ENCODE results near the gene MAP3K7CL. TPM values are rescaled to one million over a fixed set of nuclear protein-coding genes. Genes with fewer than 3 reads are reported as not detected.

The MAP3K7CL gene
- polyA plus RNA-seq, 2 donors = 2.1 to 4.0 TPM

DNA sequence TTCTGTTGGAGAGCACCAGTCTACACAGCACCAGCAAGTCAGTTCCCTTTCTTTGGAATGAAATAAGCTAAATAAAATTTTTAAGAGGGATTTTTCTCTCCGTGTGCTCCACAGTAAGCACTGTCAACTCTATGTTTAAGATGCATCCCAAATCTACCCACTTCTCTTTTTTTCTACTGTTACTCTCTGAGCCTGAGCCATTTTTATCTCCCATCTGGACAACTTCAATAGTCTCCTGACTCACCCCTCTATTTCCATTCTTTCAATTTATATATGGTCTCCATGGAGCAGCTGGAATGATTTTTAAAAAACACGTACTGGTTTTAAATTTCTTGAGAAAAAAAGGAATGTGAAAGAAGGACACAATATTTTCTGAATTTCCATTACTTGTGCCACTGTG is 32.3 kb upstream of the MAP3K7CL start:
- no peaks in the 10 kb centered on the region for H3K9me3 ChIP-seq (ENCODE audit: control insufficient read depth in 2 of 2, insufficient read depth in 1 of 2, low read depth in 1 of 2, low read length in 1 of 2)
- no peaks in the 10 kb centered on the region for H3K27me3 ChIP-seq (ENCODE audit: control insufficient read depth in 1 of 2, insufficient read depth in 2 of 2, low read length in 2 of 2)
- no peak overlapping the region for H3K4me3 ChIP-seq (ENCODE audit: low read depth in 1 of 2, low read length in 2 of 2)
- no peaks in the 10 kb centered on the region for H3K4me1 ChIP-seq (ENCODE audit: control insufficient read depth in 2 of 2, insufficient read depth in 2 of 2, low read length in 1 of 2)
- H3K27ac ChIP-seq (ENCODE audit: low read depth in 2 of 2, low read length in 1 of 2) = no peak overlapping the region
- WGBS, 2 donors = 80 to 88% methylated on average over 2 of the region's 2 CpGs
- H3K36me3 ChIP-seq (ENCODE audit: control insufficient read depth in 2 of 2, insufficient read depth in 2 of 2, low read length in 1 of 2) = peaks cover 0 to 2% of the 10 kb centered on the region in 2 donors

DNA sequence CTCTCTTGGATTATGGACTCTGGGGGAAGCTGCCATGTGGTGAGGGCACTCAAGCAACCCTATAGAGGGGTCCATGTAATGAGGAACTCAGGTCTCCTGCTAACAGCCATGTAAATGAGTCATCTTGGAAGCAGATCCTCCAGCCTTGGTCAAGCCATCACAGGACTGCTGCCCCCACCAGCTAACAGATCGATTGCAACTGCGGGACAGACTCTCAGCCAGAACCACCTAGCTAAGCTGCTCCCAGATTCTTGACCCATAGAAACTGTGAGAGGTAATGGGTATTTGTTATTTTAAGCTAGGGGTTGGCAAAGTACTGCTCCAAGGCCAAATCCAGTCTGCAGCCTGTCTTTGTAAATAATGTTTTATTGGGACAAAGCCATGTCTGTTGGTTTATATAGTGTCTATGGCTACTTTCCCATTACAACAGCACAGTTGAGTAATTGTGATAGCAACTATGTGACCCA is 27.6 kb upstream of the MAP3K7CL start:
- no peaks in the 10 kb centered on the region for H3K27me3 ChIP-seq (ENCODE audit: control insufficient read depth in 1 of 2, insufficient read depth in 2 of 2, low read length in 2 of 2)
- WGBS, 2 donors = 84 to 95% methylated on average over 2 of the region's 2 CpGs
- H3K36me3 ChIP-seq (ENCODE audit: control insufficient read depth in 2 of 2, insufficient read depth in 2 of 2, low read length in 1 of 2) = no peaks in the 10 kb centered on the region
- H3K4me1 ChIP-seq (ENCODE audit: control insufficient read depth in 2 of 2, insufficient read depth in 2 of 2, low read length in 1 of 2) = no peaks in the 10 kb centered on the region
- H3K27ac ChIP-seq (ENCODE audit: low read depth in 2 of 2, low read length in 1 of 2) = no peak overlapping the region
- no peak overlapping the region for H3K4me3 ChIP-seq (ENCODE audit: low read depth in 1 of 2, low read length in 2 of 2)
- H3K9me3 ChIP-seq (ENCODE audit: control insufficient read depth in 2 of 2, insufficient read depth in 1 of 2, low read depth in 1 of 2, low read length in 1 of 2) = no peaks in the 10 kb centered on the region

- 73 to 76% methylated on average over 7 of the region's 7 CpGs for WGBS, 2 donors
- Histone ChIP-seq H3K27me3 (ENCODE audit: control insufficient read depth in 1 of 2, insufficient read depth in 2 of 2, low read length in 2 of 2) (no peaks in the 10 kb centered on the region), H3K9me3 (ENCODE audit: control insufficient read depth in 2 of 2, insufficient read depth in 1 of 2, low read depth in 1 of 2, low read length in 1 of 2) (no peaks in the 10 kb centered on the region), H3K27ac (ENCODE audit: low read depth in 2 of 2, low read length in 1 of 2) (no peak overlapping the region), H3K4me3 (ENCODE audit: low read depth in 1 of 2, low read length in 2 of 2) (no peak overlapping the region), H3K4me1 (ENCODE audit: control insufficient read depth in 2 of 2, insufficient read depth in 2 of 2, low read length in 1 of 2) (no peaks in the 10 kb centered on the region), H3K36me3 (ENCODE audit: control insufficient read depth in 2 of 2, insufficient read depth in 2 of 2, low read length in 1 of 2) (no peaks in the 10 kb centered on the region)
Measured at GRCh38 chr21:29104239-29104708, 26.2 kb upstream of the MAP3K7CL start.

DNA sequence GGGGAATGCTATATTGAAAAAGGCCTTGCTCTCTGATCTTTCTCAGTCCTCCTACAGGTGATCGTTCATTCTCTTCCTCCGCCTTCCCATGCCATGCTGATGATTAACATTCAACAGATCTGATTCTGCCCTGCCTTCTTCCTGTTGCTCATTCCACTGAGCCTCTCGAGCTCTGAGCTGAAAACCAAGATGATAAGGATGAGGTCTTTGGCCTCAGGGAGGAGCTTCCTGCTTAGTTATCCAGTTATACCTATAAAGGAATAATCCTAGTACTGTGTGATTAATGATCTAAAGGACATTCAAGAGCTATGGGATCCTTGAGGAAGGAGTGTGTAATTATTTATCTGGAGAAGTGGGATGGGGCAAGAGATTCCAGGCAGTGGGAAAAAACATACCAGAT is 25.2 kb upstream of the MAP3K7CL start:
- WGBS, 2 donors = 76 to 84% methylated on average over 3 of the region's 3 CpGs
- Histone ChIP-seq H3K27me3 (ENCODE audit: control insufficient read depth in 1 of 2, insufficient read depth in 2 of 2, low read length in 2 of 2) (no peaks in the 10 kb centered on the region), H3K36me3 (ENCODE audit: control insufficient read depth in 2 of 2, insufficient read depth in 2 of 2, low read length in 1 of 2) (no peaks in the 10 kb centered on the region), H3K4me3 (ENCODE audit: low read depth in 1 of 2, low read length in 2 of 2) (no peak overlapping the region), H3K9me3 (ENCODE audit: control insufficient read depth in 2 of 2, insufficient read depth in 1 of 2, low read depth in 1 of 2, low read length in 1 of 2) (no peaks in the 10 kb centered on the region), H3K27ac (ENCODE audit: low read depth in 2 of 2, low read length in 1 of 2) (no peak overlapping the region), H3K4me1 (ENCODE audit: control insufficient read depth in 2 of 2, insufficient read depth in 2 of 2, low read length in 1 of 2) (no peaks in the 10 kb centered on the region)

GRCh38 chr21:29114765-29115500 is 15.5 kb upstream of the MAP3K7CL start:
- no peaks in the 10 kb centered on the region for H3K27me3 ChIP-seq (ENCODE audit: control insufficient read depth in 1 of 2, insufficient read depth in 2 of 2, low read length in 2 of 2)
- H3K36me3 ChIP-seq (ENCODE audit: control insufficient read depth in 2 of 2, insufficient read depth in 2 of 2, low read length in 1 of 2) = no peaks in the 10 kb centered on the region
- 70 to 77% methylated on average over 5 of the region's 5 CpGs for WGBS, 2 donors
- no peak overlapping the region for H3K27ac ChIP-seq (ENCODE audit: low read depth in 2 of 2, low read length in 1 of 2)
- no peaks in the 10 kb centered on the region for H3K4me1 ChIP-seq (ENCODE audit: control insufficient read depth in 2 of 2, insufficient read depth in 2 of 2, low read length in 1 of 2)
- H3K4me3 ChIP-seq (ENCODE audit: low read depth in 1 of 2, low read length in 2 of 2) = no peak overlapping the region
- no peaks in the 10 kb centered on the region for H3K9me3 ChIP-seq (ENCODE audit: control insufficient read depth in 2 of 2, insufficient read depth in 1 of 2, low read depth in 1 of 2, low read length in 1 of 2)

DNA sequence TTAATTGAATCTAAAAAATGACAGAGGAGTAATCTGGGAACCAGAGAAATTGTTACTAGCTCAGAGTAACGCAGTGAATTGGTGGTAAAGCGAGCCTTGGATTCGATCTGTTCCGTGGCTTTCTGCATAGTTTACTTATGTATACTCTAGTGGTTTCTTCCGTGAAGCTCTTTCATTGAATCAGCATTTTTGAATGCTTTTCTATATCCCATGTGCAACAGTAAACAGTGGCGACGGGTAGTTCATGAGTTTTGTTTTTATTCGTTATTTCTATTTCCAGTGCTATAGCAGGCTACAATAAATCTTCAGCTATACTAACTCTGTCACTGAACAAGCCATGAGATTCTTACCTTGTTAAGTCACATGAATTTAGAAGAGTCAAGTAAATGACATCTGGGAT is 14.5 kb upstream of the MAP3K7CL start:
- H3K4me1 ChIP-seq (ENCODE audit: control insufficient read depth in 2 of 2, insufficient read depth in 2 of 2, low read length in 1 of 2) = no peaks in the 10 kb centered on the region
- no peak overlapping the region for H3K27ac ChIP-seq (ENCODE audit: low read depth in 2 of 2, low read length in 1 of 2)
- H3K27me3 ChIP-seq (ENCODE audit: control insufficient read depth in 1 of 2, insufficient read depth in 2 of 2, low read length in 2 of 2) = no peaks in the 10 kb centered on the region
- 86 to 90% methylated on average over 8 of the region's 8 CpGs for WGBS, 2 donors
- no peaks in the 10 kb centered on the region for H3K9me3 ChIP-seq (ENCODE audit: control insufficient read depth in 2 of 2, insufficient read depth in 1 of 2, low read depth in 1 of 2, low read length in 1 of 2)
- H3K4me3 ChIP-seq (ENCODE audit: low read depth in 1 of 2, low read length in 2 of 2) = no peak overlapping the region
- no peaks in the 10 kb centered on the region for H3K36me3 ChIP-seq (ENCODE audit: control insufficient read depth in 2 of 2, insufficient read depth in 2 of 2, low read length in 1 of 2)

- Histone ChIP-seq H3K27ac (ENCODE audit: low read depth in 2 of 2, low read length in 1 of 2) (no peak overlapping the region), H3K27me3 (ENCODE audit: control insufficient read depth in 1 of 2, insufficient read depth in 2 of 2, low read length in 2 of 2) (no peaks in the 10 kb centered on the region)
- WGBS, 2 donors = 85 to 86% methylated on average over 3 of the region's 3 CpGs
Measured at GRCh38 chr21:29117372-29117955, 13.0 kb upstream of the MAP3K7CL start.

DNA sequence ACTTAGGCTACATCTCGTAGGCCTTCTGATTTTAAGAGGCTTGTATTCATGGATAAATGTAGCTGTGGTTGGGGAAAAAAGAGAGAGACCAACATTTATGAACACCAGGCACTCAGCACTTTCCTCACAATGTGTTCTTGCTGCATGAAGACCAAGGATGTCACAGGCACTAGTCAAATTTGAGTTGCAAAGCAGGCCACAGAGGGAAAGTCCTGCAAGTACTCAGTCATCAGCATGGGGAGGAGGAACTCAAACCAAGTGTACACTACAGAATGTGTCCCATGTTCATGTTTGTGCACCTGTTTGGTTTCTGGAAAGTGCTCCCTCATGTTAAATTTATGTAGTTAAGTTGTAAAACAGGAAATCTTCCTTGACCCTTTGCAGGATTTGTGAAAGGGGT is 8.7 kb upstream of the MAP3K7CL start:
- no peak overlapping the region for H3K27ac ChIP-seq (ENCODE audit: low read depth in 2 of 2, low read length in 1 of 2)
- H3K9me3 ChIP-seq (ENCODE audit: control insufficient read depth in 2 of 2, insufficient read depth in 1 of 2, low read depth in 1 of 2, low read length in 1 of 2) = no peaks in the 10 kb centered on the region
- H3K36me3 ChIP-seq (ENCODE audit: control insufficient read depth in 2 of 2, insufficient read depth in 2 of 2, low read length in 1 of 2) = no peaks in the 10 kb centered on the region
- no peak overlapping the region for H3K4me3 ChIP-seq (ENCODE audit: low read depth in 1 of 2, low read length in 2 of 2)
- WGBS, 2 donors = 89 to 98% methylated on average over 1 of the region's 1 CpG
- H3K4me1 ChIP-seq (ENCODE audit: control insufficient read depth in 2 of 2, insufficient read depth in 2 of 2, low read length in 1 of 2) = no peaks in the 10 kb centered on the region
- no peaks in the 10 kb centered on the region for H3K27me3 ChIP-seq (ENCODE audit: control insufficient read depth in 1 of 2, insufficient read depth in 2 of 2, low read length in 2 of 2)

More at GRCh38 chr21:29117372-29117955, 13.0 kb upstream of the MAP3K7CL start:
- Histone ChIP-seq H3K36me3 (ENCODE audit: control insufficient read depth in 2 of 2, insufficient read depth in 2 of 2, low read length in 1 of 2) (no peaks in the 10 kb centered on the region), H3K4me3 (ENCODE audit: low read depth in 1 of 2, low read length in 2 of 2) (no peak overlapping the region), H3K9me3 (ENCODE audit: control insufficient read depth in 2 of 2, insufficient read depth in 1 of 2, low read depth in 1 of 2, low read length in 1 of 2) (no peaks in the 10 kb centered on the region), H3K4me1 (ENCODE audit: control insufficient read depth in 2 of 2, insufficient read depth in 2 of 2, low read length in 1 of 2) (no peaks in the 10 kb centered on the region)

DNA sequence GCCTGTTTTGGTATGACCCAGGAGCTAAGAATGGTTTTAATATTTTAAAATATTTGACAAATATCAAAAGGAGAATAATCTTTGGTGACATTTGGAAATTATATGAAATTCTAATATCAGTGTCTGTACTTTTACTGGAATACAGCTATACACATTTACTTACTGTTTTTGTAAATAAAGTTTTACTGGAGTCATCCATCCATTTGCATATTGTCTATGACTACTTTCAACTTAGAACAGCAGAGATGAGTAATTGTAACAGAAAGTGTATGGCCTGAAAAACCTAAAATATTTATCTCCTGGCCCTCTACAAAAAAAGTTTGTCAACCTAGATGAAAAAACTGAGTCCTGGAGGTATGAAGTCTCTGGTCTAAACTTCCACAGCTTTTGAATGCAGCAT is 5.8 kb upstream of the MAP3K7CL start:
- Histone ChIP-seq H3K36me3 (ENCODE audit: control insufficient read depth in 2 of 2, insufficient read depth in 2 of 2, low read length in 1 of 2) (no peaks in the 10 kb centered on the region), H3K27me3 (ENCODE audit: control insufficient read depth in 1 of 2, insufficient read depth in 2 of 2, low read length in 2 of 2) (no peaks in the 10 kb centered on the region), H3K27ac (ENCODE audit: low read depth in 2 of 2, low read length in 1 of 2) (no peak overlapping the region), H3K4me3 (ENCODE audit: low read depth in 1 of 2, low read length in 2 of 2) (no peak overlapping the region), H3K9me3 (ENCODE audit: control insufficient read depth in 2 of 2, insufficient read depth in 1 of 2, low read depth in 1 of 2, low read length in 1 of 2) (no peaks in the 10 kb centered on the region), H3K4me1 (ENCODE audit: control insufficient read depth in 2 of 2, insufficient read depth in 2 of 2, low read length in 1 of 2) (no peaks in the 10 kb centered on the region)

DNA sequence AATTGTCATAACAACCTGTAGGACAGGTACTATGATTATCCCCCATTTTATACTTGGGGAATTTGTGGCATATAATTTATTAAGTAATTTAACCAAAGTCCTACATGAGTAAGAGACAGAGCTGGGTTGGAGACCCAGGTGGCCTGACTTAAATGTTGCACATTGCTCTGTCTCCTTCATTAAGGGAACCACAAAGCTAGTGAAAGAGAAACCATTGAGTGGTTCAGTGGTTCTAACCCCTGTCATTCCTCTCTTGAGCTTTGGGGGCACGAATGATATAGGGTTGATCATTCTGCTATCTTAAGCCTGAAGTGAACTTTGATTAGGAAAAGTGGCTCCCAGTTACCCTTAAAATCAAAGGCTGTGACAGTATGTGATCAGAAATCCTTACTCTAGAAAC is 5.3 kb upstream of the MAP3K7CL start:
- 64 to 86% methylated on average over 1 of the region's 1 CpG for WGBS, 2 donors
- no peaks in the 10 kb centered on the region for H3K9me3 ChIP-seq (ENCODE audit: control insufficient read depth in 2 of 2, insufficient read depth in 1 of 2, low read depth in 1 of 2, low read length in 1 of 2)
- no peaks in the 10 kb centered on the region for H3K36me3 ChIP-seq (ENCODE audit: control insufficient read depth in 2 of 2, insufficient read depth in 2 of 2, low read length in 1 of 2)
- H3K4me1 ChIP-seq (ENCODE audit: control insufficient read depth in 2 of 2, insufficient read depth in 2 of 2, low read length in 1 of 2) = no peaks in the 10 kb centered on the region
- no peak overlapping the region for H3K4me3 ChIP-seq (ENCODE audit: low read depth in 1 of 2, low read length in 2 of 2)
- no peak overlapping the region for H3K27ac ChIP-seq (ENCODE audit: low read depth in 2 of 2, low read length in 1 of 2)
- H3K27me3 ChIP-seq (ENCODE audit: control insufficient read depth in 1 of 2, insufficient read depth in 2 of 2, low read length in 2 of 2) = no peaks in the 10 kb centered on the region
